Measurements from ENCODE around the gene ZNRF1.
"Not testable (repeated sequence)": the region's sequence is repeated elsewhere in the genome, so short reads cannot be mapped to it uniquely, and the experiment has no call there.

The ZNRF1 gene

GRCh38 chr16:75114946-75115825 is 116.4 kb downstream of the ZNRF1 start:
- DNase-seq: no peak

- DNase-seq: no peak
Observed at GRCh38 chr16:75116081-75116910, 117.5 kb downstream of the ZNRF1 start, which contains the start of gene LDHD. LDHD (minus strand) TSS chr16:75116780; CDS start chr16:75116720, 60 bp downstream.

GRCh38 chr16:75116911-75117245 is 118.1 kb downstream of the ZNRF1 start:
- DNase-seq: no peak

GRCh38 chr16:75118943-75119539 is 120.2 kb downstream of the ZNRF1 start:
- DNase-seq: no peak

- no peak for DNase-seq
Observed at GRCh38 chr16:75120253-75120652, 121.4 kb downstream of the ZNRF1 start.

- no peak for DNase-seq
Observed at GRCh38 chr16:75121949-75122568, 123.2 kb downstream of the ZNRF1 start.

- no peak for DNase-seq
Observed at GRCh38 chr16:75122609-75123008, 123.8 kb downstream of the ZNRF1 start.

GRCh38 chr16:75127713-75128415 is 129.0 kb downstream of the ZNRF1 start:
- DNase-seq: no peak

GRCh38 chr16:75129421-75130149 is 130.8 kb downstream of the ZNRF1 start:
- DNase-seq: not testable (repeated sequence)

- DNase-seq: no peak
Observed at GRCh38 chr16:75130150-75130771, 131.4 kb downstream of the ZNRF1 start.

- DNase-seq: no peak
Observed at GRCh38 chr16:75131081-75131480, 132.3 kb downstream of the ZNRF1 start.

GRCh38 chr16:75138233-75138632 is 139.4 kb downstream of the ZNRF1 start:
- no peak for DNase-seq

- no peak for DNase-seq
Observed at GRCh38 chr16:75138636-75139035, 139.8 kb downstream of the ZNRF1 start.

GRCh38 chr16:75139498-75139897 is 140.7 kb downstream of the ZNRF1 start:
- no peak for DNase-seq

GRCh38 chr16:75143941-75144340 is 145.1 kb downstream of the ZNRF1 start:
- no peak for DNase-seq

GRCh38 chr16:75147968-75148310 is 149.1 kb downstream of the ZNRF1 start:
- no peak for DNase-seq

GRCh38 chr16:75148311-75149195 is 149.7 kb downstream of the ZNRF1 start, which contains the start of gene ZFP1:
ZFP1 (plus strand) TSS chr16:75148524; CDS start chr16:75152952, 4,428 bp downstream.
- peak; percentile 88 for DNase-seq

- DNase-seq: no peak
Observed at GRCh38 chr16:75151798-75152197, 153.0 kb downstream of the ZNRF1 start.

GRCh38 chr16:75152635-75153034 is 153.8 kb downstream of the ZNRF1 start:
- DNase-seq: no peak

- DNase-seq: no peak
Observed at GRCh38 chr16:75160386-75160785, 161.6 kb downstream of the ZNRF1 start.

Measured in NCI-H2081 (cell line).